IMR-90 (cell line): Measurements from ENCODE around the gene LRRC1. TPM values are rescaled to one million over a fixed set of nuclear protein-coding genes. Genes with fewer than 3 reads are reported as not detected.

ENCODE experiments used
- ATAC-seq: fragments of 200-7000 bp; cut with Tn5 transposase; 2 replicates; pipeline ENCODE4 v1.9.1; 2020; ENCODE audit warnings: low read depth, mild to moderate bottlenecking, moderate library complexity
- BruUV-seq: library from RNA; stranded (reverse); fragments of 400-500 nt; replicated peaks from 2 replicates; lab custom pipeline; 2021; lab: Mats Ljungman, UMichigan
- CTCF ChIA-PET: fragments of 300-600 bp; formaldehyde crosslinking; extraction: SDS; loops from one replicate; lab custom pipeline; 2021; ENCODE audit warnings: antibody characterized with exemption; lab: Yijun Ruan, JAX
- POLR2A ChIA-PET: fragments of 300-600 bp; sonication (Branson Sonifier 250); formaldehyde crosslinking; loops from one replicate; lab custom pipeline; 2022; ENCODE audit warnings: antibody characterized with exemption; ENCODE audit not compliant: unreplicated experiment; lab: Charles Lee
- DNase-seq: peaks from one replicate; pipeline ENCODE4 v3.0.0; 2013
- H2AFZ ChIP-seq: replicated peaks from 2 replicates; pipeline ENCODE3; 2013; ENCODE audit warnings: low read length, mild to moderate bottlenecking; ENCODE audit not compliant: poor library complexity
- H2AK5ac ChIP-seq: 2 replicates; pipeline ENCODE4 v1.6.1; 2013; ENCODE audit warnings: low read depth, low read length, inconsistent platforms
- H2AK9ac ChIP-seq: replicated peaks from 2 replicates; pipeline ENCODE3; 2013; ENCODE audit warnings: mild to moderate bottlenecking, low read depth, low read length, moderate library complexity; ENCODE audit not compliant: poor library complexity
- H2BK120ac ChIP-seq: 2 replicates; pipeline ENCODE4 v1.6.1; 2013; ENCODE audit warnings: low read depth, low read length, inconsistent platforms
- H2BK15ac ChIP-seq: 3 replicates; pipeline ENCODE4 v1.6.1; 2013; ENCODE audit warnings: low read depth, low read length, inconsistent platforms
- H2BK20ac ChIP-seq: 2 replicates; pipeline ENCODE4 v1.6.1; 2013; ENCODE audit warnings: low read depth, mild to moderate bottlenecking, inconsistent platforms, low read length, moderate library complexity
- H2BK5ac ChIP-seq: 2 replicates; pipeline ENCODE4 v1.6.1; 2013; ENCODE audit warnings: mild to moderate bottlenecking, low read depth, low read length, inconsistent platforms; ENCODE audit not compliant: poor library complexity, severe bottlenecking
- H3K14ac ChIP-seq: replicated peaks from 2 replicates; pipeline ENCODE4 v1.6.1; 2013; ENCODE audit warnings: low read depth, low read length, inconsistent platforms
- H3K18ac ChIP-seq: 2 replicates; pipeline ENCODE4 v1.6.1; 2013; ENCODE audit warnings: low read depth, low read length, control low read depth
- H3K23ac ChIP-seq: 2 replicates; pipeline ENCODE4 v1.6.1; 2013; ENCODE audit warnings: low read depth, low read length, inconsistent platforms
- H3K27ac ChIP-seq: 2 replicates; pipeline ENCODE4 v1.5.1; 2013; ENCODE audit warnings: mild to moderate bottlenecking, control low read depth, low read length; ENCODE audit not compliant: insufficient read depth
- H3K27me3 ChIP-seq: 2 replicates; pipeline ENCODE4 v1.6.1; 2013; ENCODE audit warnings: low read length; ENCODE audit not compliant: control insufficient read depth, insufficient read depth
- H3K36me3 ChIP-seq: 2 replicates; pipeline ENCODE4 v1.6.1; 2013; ENCODE audit warnings: low read length, mixed read lengths; ENCODE audit not compliant: control insufficient read depth, insufficient read depth
- H3K4ac ChIP-seq: 2 replicates; pipeline ENCODE4 v1.6.1; 2013; ENCODE audit warnings: low read depth, low read length, inconsistent platforms
- H3K4me1 ChIP-seq: 2 replicates; pipeline ENCODE4 v1.6.1; 2013; ENCODE audit warnings: low read length, mixed read lengths; ENCODE audit not compliant: control insufficient read depth, insufficient read depth
- H3K4me2 ChIP-seq: 2 replicates; pipeline ENCODE4 v1.6.1; 2013; ENCODE audit warnings: low read depth, mild to moderate bottlenecking, control low read depth, low read length, moderate library complexity
- H3K4me3 ChIP-seq: 2 replicates; pipeline ENCODE4 v1.5.1; 2013; ENCODE audit warnings: low read depth, mild to moderate bottlenecking, control low read depth, low read length, moderate library complexity; ENCODE audit not compliant: insufficient read depth
- H3K56ac ChIP-seq: 2 replicates; pipeline ENCODE4 v1.6.1; 2013; ENCODE audit warnings: low read length, inconsistent platforms; ENCODE audit not compliant: insufficient read depth; ENCODE audit errors: extremely low read depth
- H3K79me1 ChIP-seq, 2 experiments: 2 replicates each; pipeline ENCODE4 v1.6.1; 2013; ENCODE audit warnings: low read length in 2 of 2, inconsistent platforms in 1 of 2, low read depth in 1 of 2
- H3K9ac ChIP-seq: 2 replicates; pipeline ENCODE4 v1.6.1; 2013; ENCODE audit warnings: low read depth, low read length, control low read depth
- H3K9me1 ChIP-seq: 2 replicates; pipeline ENCODE4 v1.6.1; 2013; ENCODE audit warnings: low read length, inconsistent platforms; ENCODE audit not compliant: insufficient read depth
- H3K9me3 ChIP-seq: 2 replicates; pipeline ENCODE4 v1.6.1; 2013; ENCODE audit warnings: low read length; ENCODE audit not compliant: control insufficient read depth, insufficient read depth
- H4K20me1 ChIP-seq: 2 replicates; pipeline ENCODE4 v1.6.1; 2013; ENCODE audit warnings: low read length, inconsistent platforms; ENCODE audit not compliant: insufficient read depth
- H4K5ac ChIP-seq: 2 replicates; pipeline ENCODE4 v1.6.1; 2013; ENCODE audit warnings: mild to moderate bottlenecking, low read depth, low read length, control low read depth
- H4K8ac ChIP-seq, 2 experiments: 2 replicates each; pipeline ENCODE4 v1.6.1; 2013; ENCODE audit warnings: low read depth in 2 of 2, low read length in 2 of 2, control low read depth in 1 of 2, inconsistent platforms in 1 of 2
- H4K91ac ChIP-seq: 2 replicates; pipeline ENCODE4 v1.6.1; 2013; ENCODE audit warnings: low read depth, low read length, inconsistent platforms; ENCODE audit not compliant: insufficient read depth
- BHLHE40 ChIP-seq: fragments of 150-350 bp; IDR thresholded peaks from 2 replicates; pipeline ENCODE4 v1.6.1; 2016; ENCODE audit warnings: mild to moderate bottlenecking, low read depth, low read length
- CEBPB ChIP-seq: IDR thresholded peaks from 2 replicates; pipeline ENCODE4 v1.6.1; 2012; ENCODE audit warnings: low read depth, low read length, improper control_type of control experiment
- CHD1 ChIP-seq: IDR thresholded peaks from 2 replicates; pipeline ENCODE4 v1.6.1; 2012; ENCODE audit warnings: low read depth, low read length, improper control_type of control experiment
- CTCF ChIP-seq: conservative IDR thresholded peaks from 2 replicates; pipeline ENCODE4 v1.5.1; 2012; ENCODE audit warnings: mild to moderate bottlenecking, low read depth, low read length, improper control_type of control experiment
- ELK1 ChIP-seq: fragments of 150-350 bp; IDR thresholded peaks from 2 replicates; pipeline ENCODE4 v1.6.1; 2016; ENCODE audit warnings: low read depth, mild to moderate bottlenecking, low read length, moderate library complexity, borderline replicate concordance
- FOS ChIP-seq: fragments of 150-350 bp; IDR thresholded peaks from 2 replicates; pipeline ENCODE4 v1.6.1; 2016; ENCODE audit warnings: low read depth, low read length
- MAFK ChIP-seq: IDR thresholded peaks from 2 replicates; pipeline ENCODE4 v1.6.1; 2012; ENCODE audit warnings: low read depth, low read length, improper control_type of control experiment
- MAZ ChIP-seq: IDR thresholded peaks from 2 replicates; pipeline ENCODE4 v1.6.1; 2012; ENCODE audit warnings: low read depth, mild to moderate bottlenecking, low read length, improper control_type of control experiment, moderate library complexity, borderline replicate concordance
- MXI1 ChIP-seq: IDR thresholded peaks from 2 replicates; pipeline ENCODE4 v1.6.1; 2012; ENCODE audit warnings: low read depth, mild to moderate bottlenecking, low read length, moderate library complexity, borderline replicate concordance
- NFE2L2 ChIP-seq: fragments of 150-350 bp; IDR thresholded peaks from 2 replicates; pipeline ENCODE4 v1.6.1; 2016; ENCODE audit warnings: low read depth, mild to moderate bottlenecking, low read length
- POLR2A ChIP-seq: IDR thresholded peaks from 2 replicates; pipeline ENCODE4 v1.6.1; 2012; ENCODE audit warnings: mild to moderate bottlenecking, low read depth, low read length
- RAD21 ChIP-seq: IDR thresholded peaks from 2 replicates; pipeline ENCODE4 v1.6.1; 2012; ENCODE audit warnings: low read length, improper control_type of control experiment
- RCOR1 ChIP-seq: IDR thresholded peaks from 2 replicates; pipeline ENCODE4 v1.6.1; 2012; ENCODE audit warnings: mild to moderate bottlenecking, low read length, improper control_type of control experiment; ENCODE audit not compliant: insufficient replicate concordance
- RFX5 ChIP-seq: IDR thresholded peaks from 2 replicates; pipeline ENCODE4 v1.8.0; 2012; ENCODE audit warnings: low read depth, mild to moderate bottlenecking, low read length, moderate library complexity
- SMC3 ChIP-seq: fragments of 150-350 bp; IDR thresholded peaks from 2 replicates; pipeline ENCODE4 v1.6.1; 2016; ENCODE audit warnings: low read depth, mild to moderate bottlenecking, antibody characterized with exemption, low read length, moderate library complexity
- dilution Hi-C: fragments of 300-500 bp; cut with HindIII; formaldehyde crosslinking; loops from one replicate; pipeline ENCODE4 v1.14.3; 2018; ENCODE audit warnings: low sequenced_read_pairs; ENCODE audit not compliant: unreplicated experiment
- in situ Hi-C: fragments of 300-500 bp; cut with MboI; formaldehyde crosslinking; loops from 3 replicates; pipeline ENCODE4 v1.14.3; 2019; ENCODE audit warnings: low sequenced_read_pairs, inconsistent platforms, mixed read lengths
- intact Hi-C: fragments of 100-400 bp; cut with micrococcal nuclease; formaldehyde crosslinking; loops from 2 replicates; pipeline ENCODE4 v1.10.0; 2022
- polyA plus RNA-seq, 3 experiments: library from polyadenylated mRNA; depleted of rRNA; stranded (reverse); fragments of >200 nt; gene quantifications; 2 replicates each; pipeline ENCODE4 v1.2.3, GENCODE V29; 2012; ENCODE audit warnings: low replicate concordance in 1 of 3
- total RNA-seq: library from RNA; depleted of rRNA; stranded (reverse); fragments of >200 nt; gene quantifications from 2 replicates; pipeline ENCODE4 v1.2.3, GENCODE V29; 2012
- TF ChIP-seq, protein P1 (sequence below): fragments of 150-350 bp; IDR thresholded peaks from 2 replicates; pipeline ENCODE4 v1.6.1; 2017; ENCODE audit warnings: mild to moderate bottlenecking, antibody characterized with exemption, low read length, low read depth

LRRC1 gene
- total and polyA plus RNA-seq, 2 of the 4 experiments (the other 2 are of a cell fraction) = 5.1 to 6.1 TPM

GRCh38 chr6:53766930-53767329 is 27.9 kb upstream of the LRRC1 start:
- no peak overlapping the region for H2AK5ac ChIP-seq
- no peak overlapping the region for H4K5ac ChIP-seq
- intact Hi-C loops = no loop called here
- BruUV-seq = no TSS peak
- no peak overlapping the region for H3K4me2 ChIP-seq
- DNase-seq (no peak), ATAC-seq (no peak)
- H3K4me1 ChIP-seq = peaks cover 7% of the 10 kb centered on the region; the same call in 1 of the 2 replicates
- H3K4me3 ChIP-seq = no peak overlapping the region
- no peak overlapping the region for H2AK9ac ChIP-seq
- no peak overlapping the region for H4K91ac ChIP-seq
- no peak overlapping the region for H3K4ac ChIP-seq
- no peak overlapping the region for H2BK120ac ChIP-seq
- no peak overlapping the region for H3K23ac ChIP-seq
- H3K18ac ChIP-seq = no peak overlapping the region
- H2BK20ac ChIP-seq = no peak overlapping the region
- no peak overlapping the region for H3K14ac ChIP-seq
- H3K27ac ChIP-seq = no peak overlapping the region
- no peak overlapping the region for H2BK5ac ChIP-seq
- no peaks in the 10 kb centered on the region for H4K20me1 ChIP-seq
- TF ChIP-seq CHD1 (no peak), CEBPB (no peak), RCOR1 (no peak), FOS (no peak), RAD21 (no peak), NFE2L2 (no peak), MAFK (no peak), POLR2A (no peak), SMC3 (no peak), CTCF (no peak), ELK1 (no peak), RFX5 (no peak), MAZ (no peak), BHLHE40 (no peak), MXI1 (no peak)
- TF ChIP-seq, protein P1, sequence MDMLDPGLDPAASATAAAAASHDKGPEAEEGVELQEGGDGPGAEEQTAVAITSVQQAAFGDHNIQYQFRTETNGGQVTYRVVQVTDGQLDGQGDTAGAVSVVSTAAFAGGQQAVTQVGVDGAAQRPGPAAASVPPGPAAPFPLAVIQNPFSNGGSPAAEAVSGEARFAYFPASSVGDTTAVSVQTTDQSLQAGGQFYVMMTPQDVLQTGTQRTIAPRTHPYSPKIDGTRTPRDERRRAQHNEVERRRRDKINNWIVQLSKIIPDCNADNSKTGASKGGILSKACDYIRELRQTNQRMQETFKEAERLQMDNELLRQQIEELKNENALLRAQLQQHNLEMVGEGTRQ = no peak
- H4K8ac ChIP-seq = no peak overlapping the region
- no peaks in the 10 kb centered on the region for H3K9me3 ChIP-seq
- CTCF ChIA-PET = no interaction called here
- no peak overlapping the region for H2BK15ac ChIP-seq
- H3K36me3 ChIP-seq = no peaks in the 10 kb centered on the region
- in situ Hi-C loops = no loop called here
- POLR2A ChIA-PET = no interaction called here
- H3K9ac ChIP-seq = no peak overlapping the region
- H2AFZ ChIP-seq = no peak overlapping the region
- no peak overlapping the region for H3K56ac ChIP-seq
- no peaks in the 10 kb centered on the region for H3K27me3 ChIP-seq
- H3K9me1 ChIP-seq = no peaks in the 10 kb centered on the region
- dilution Hi-C loops = no loop called here
- H3K79me1 ChIP-seq = no peaks in the 10 kb centered on the region
